Naive thymus-derived CD4-positive, alpha-beta T cell (primary cell): ENCODE results near the gene ERI3. TPM values are rescaled to one million over a fixed set of nuclear protein-coding genes. Genes with fewer than 3 reads are reported as not detected.

Experiments used
- ATAC-seq: fragments of 150-1000 bp; cut with Tn5 transposase; 2 replicates; pipeline ENCODE4 v1.10.0; 2021; ENCODE audit warnings: mild to moderate bottlenecking, moderate library complexity
- CTCF ChIA-PET: fragments of 350-600 bp; sonication (Branson Sonifier 250); formaldehyde crosslinking; loops from one replicate; lab custom pipeline; 2021; ENCODE audit warnings: antibody characterized with exemption; lab: Charles Lee
- POLR2A ChIA-PET: fragments of 350-600 bp; sonication (Branson Sonifier 250); formaldehyde crosslinking; loops from one replicate; lab custom pipeline; 2021; ENCODE audit warnings: antibody characterized with exemption, inconsistent platforms; lab: Charles Lee
- DNase-seq, 9 donors: peaks; one replicate each; pipeline versions ENCODE4 v3.0.0 to v3.0.0-alpha.2; 2020 to 2022; ENCODE audit warnings: mixed read lengths in 1 of 9
- H3K27ac ChIP-seq: one replicate; pipeline ENCODE4 v1.7.0; 2013; ENCODE audit warnings: mild to moderate bottlenecking, low read depth, low read length, moderate library complexity
- H3K27me3 ChIP-seq, 2 donors: one replicate each; pipeline ENCODE4 v1.7.0; 2013; ENCODE audit warnings: low read length in 2 of 2, mild to moderate bottlenecking in 2 of 2, moderate library complexity in 2 of 2; ENCODE audit not compliant: control insufficient read depth in 2 of 2, insufficient read depth in 2 of 2
- H3K36me3 ChIP-seq, 3 experiments: 1 replicate in 2 of 3; 2 replicates in 1 of 3; pipeline ENCODE4 v1.7.0; 2013; ENCODE audit warnings: low read length in 3 of 3, mild to moderate bottlenecking in 3 of 3, moderate library complexity in 1 of 3; ENCODE audit not compliant: insufficient read depth in 3 of 3, control insufficient read depth in 2 of 3
- H3K4me1 ChIP-seq, 2 donors: one replicate each; pipeline ENCODE4 v1.7.0; 2013; ENCODE audit warnings: low read length in 2 of 2, mild to moderate bottlenecking in 2 of 2, moderate library complexity in 1 of 2; ENCODE audit not compliant: control insufficient read depth in 2 of 2, insufficient read depth in 2 of 2
- H3K4me3 ChIP-seq: 2 replicates; pipeline ENCODE4 v1.7.0; 2013; ENCODE audit warnings: mild to moderate bottlenecking, low read length
- H3K9me3 ChIP-seq, 3 experiments: 1 replicate in 2 of 3; 2 replicates in 1 of 3; pipeline ENCODE4 v1.7.0; 2013; ENCODE audit warnings: low read length in 3 of 3; ENCODE audit not compliant: control insufficient read depth in 2 of 3
- H3K27ac Mint-ChIP-seq, 9 donors: one replicate each; pipeline ENCODE4 v1.8.0; 2020 to 2022; ENCODE audit warnings: mixed read lengths in 9 of 9, mild to moderate bottlenecking in 8 of 9, moderate library complexity in 5 of 9, inconsistent platforms in 2 of 9
- H3K27me3 Mint-ChIP-seq, 5 donors: one replicate each; pipeline ENCODE4 v1.8.0; 2021 to 2022; ENCODE audit warnings: mixed read lengths in 5 of 5, mild to moderate bottlenecking in 1 of 5
- H3K36me3 Mint-ChIP-seq, 5 donors: one replicate each; pipeline ENCODE4 v1.8.0; 2020 to 2022; ENCODE audit warnings: mixed read lengths in 5 of 5, mild to moderate bottlenecking in 3 of 5, inconsistent platforms in 1 of 5
- H3K4me1 Mint-ChIP-seq, 7 donors: one replicate each; pipeline ENCODE4 v1.8.0; 2020 to 2022; ENCODE audit warnings: mixed read lengths in 7 of 7, mild to moderate bottlenecking in 3 of 7, inconsistent platforms in 1 of 7
- H3K4me3 Mint-ChIP-seq, 10 donors: one replicate each; pipeline ENCODE4 v1.8.0; 2020 to 2022; ENCODE audit warnings: mild to moderate bottlenecking in 10 of 10, mixed read lengths in 10 of 10, moderate library complexity in 6 of 10, inconsistent platforms in 2 of 10
- H3K9me3 Mint-ChIP-seq, 11 donors: one replicate each; pipeline ENCODE4 v1.8.0; 2020 to 2022; ENCODE audit warnings: mixed read lengths in 11 of 11, mild to moderate bottlenecking in 4 of 11, inconsistent platforms in 1 of 11, moderate library complexity in 1 of 11
- intact Hi-C, 2 donors: fragments of 100-400 bp; cut with micrococcal nuclease; formaldehyde crosslinking; loops; one replicate each; pipeline ENCODE4 v1.15.1; 2023
- polyA plus RNA-seq, 2 donors: library from polyadenylated mRNA; unstranded; fragments of 300-500 nt; fragmentation: Illumina TruSeq; gene quantifications; one replicate each; pipeline ENCODE4 v1.2.3, GENCODE V29; 2021
- total RNA-seq, 6 experiments: library from RNA in 5 of 6; stranded (reverse) in 5 of 6; gene quantifications; 1 replicate in 5 of 6; 2 replicates in 1 of 6; pipeline ENCODE4 v1.2.3 and lab custom pipeline; 2021 to 2026

ERI3 gene
- total and polyA plus RNA-seq, 7 experiments from 2014 or later: 28.7 to 40.4 (median 36.2) TPM

DNA sequence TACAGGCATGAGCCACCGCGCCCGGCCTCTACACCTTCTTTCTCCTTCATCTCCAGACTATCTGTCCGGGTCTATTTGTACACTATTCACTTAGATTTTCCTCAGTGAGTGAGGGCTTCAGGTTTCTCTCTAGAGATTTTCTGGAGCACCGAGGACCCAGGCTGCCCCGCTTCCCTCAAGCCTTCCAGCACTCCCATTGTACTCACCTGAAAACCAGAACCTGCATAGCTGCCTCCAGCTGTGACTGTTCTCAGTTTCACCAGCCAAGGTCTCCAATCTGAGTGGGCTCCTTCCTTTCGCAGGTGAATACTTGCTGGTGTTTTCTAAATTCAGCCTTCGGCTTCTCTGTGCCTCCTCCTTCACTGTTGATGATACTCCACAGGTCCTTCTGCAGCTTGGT is 154.7 kb downstream of the ERI3 start:
- H3K36me3 Mint-ChIP-seq: no peaks in the 10 kb centered on the region

DNA sequence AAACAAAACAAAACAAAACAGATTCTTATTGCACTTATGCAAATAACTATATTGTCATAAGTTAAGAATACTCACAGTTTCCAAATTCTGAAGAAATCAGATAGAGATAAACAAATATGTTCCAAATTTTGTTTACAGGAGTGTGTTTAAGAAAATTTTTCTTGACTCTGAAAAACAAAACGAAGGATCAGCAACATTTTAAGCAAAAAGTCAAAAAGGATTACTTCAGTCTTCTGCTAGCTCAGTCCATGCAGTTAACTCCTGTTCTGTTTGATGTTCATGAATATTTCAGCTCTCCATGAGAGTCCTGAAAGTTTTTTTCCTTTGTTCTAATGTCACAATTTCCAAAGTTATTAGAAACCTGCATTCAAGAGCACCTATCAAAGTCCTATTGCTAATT is 180.4 kb downstream of the ERI3 start:
- CTCF ChIA-PET: no interaction called here
- no peaks in the 10 kb centered on the region for H3K4me1 Mint-ChIP-seq

More for the DNA sequence above, 154.7 kb downstream of the ERI3 start:
- ChIA-PET CTCF (no interaction called here), POLR2A (no interaction called here)
- H3K27me3 Mint-ChIP-seq: peaks cover 0 to 7% (median 0%) of the 10 kb centered on the region in 5 donors
- no peak for ATAC-seq
- no peak overlapping the region for H3K4me3 Mint-ChIP-seq
- Histone ChIP-seq H3K4me3 (no peak overlapping the region), H3K27me3 (no peaks in the 10 kb centered on the region), H3K36me3 (no peaks in the 10 kb centered on the region), H3K27ac (no peak overlapping the region), H3K4me1 (no peaks in the 10 kb centered on the region), H3K9me3 (no peaks in the 10 kb centered on the region)
- DNase-seq: no peak
- no peak overlapping the region for H3K27ac Mint-ChIP-seq
- intact Hi-C loops: no loop called here
- no peaks in the 10 kb centered on the region for H3K9me3 Mint-ChIP-seq
- no peaks in the 10 kb centered on the region for H3K4me1 Mint-ChIP-seq

More for the DNA sequence above, 180.4 kb downstream of the ERI3 start:
- H3K4me3 Mint-ChIP-seq: no peak overlapping the region
- peaks cover 0 to 4% (median 0%) of the 10 kb centered on the region in 5 donors for H3K36me3 Mint-ChIP-seq
- H3K27ac Mint-ChIP-seq: no peak overlapping the region
- intact Hi-C loops: no loop called here
- Histone ChIP-seq H3K4me1 (no peaks in the 10 kb centered on the region), H3K4me3 (no peak overlapping the region), H3K27me3 (no peaks in the 10 kb centered on the region), H3K27ac (no peak overlapping the region), H3K36me3 (no peaks in the 10 kb centered on the region), H3K9me3 (no peaks in the 10 kb centered on the region)
- POLR2A ChIA-PET: no interaction called here
- no peak for ATAC-seq
- H3K27me3 Mint-ChIP-seq: peaks cover 4 to 18% (median 13%) of the 10 kb centered on the region in 5 donors
- peaks cover 0 to 14% (median 6%) of the 10 kb centered on the region in 11 donors for H3K9me3 Mint-ChIP-seq
- DNase-seq: no peak

Other genes starting within 250 kb of the ERI3 start
- not detected for gene KLF17, start 236.4 kb downstream of the ERI3 start, total RNA-seq
- gene KLF17, start 236.4 kb downstream of the ERI3 start, polyA plus RNA-seq: not detected
- gene KLF18, start 213.6 kb downstream of the ERI3 start, total RNA-seq: not detected
- gene KLF18, start 213.6 kb downstream of the ERI3 start, polyA plus RNA-seq: not detected
- gene DMAP1, start 141.8 kb downstream of the ERI3 start, total RNA-seq: 10 to 100 TPM; 46.3 to 96.2 (median 66.7) TPM
- gene DMAP1, start 141.8 kb downstream of the ERI3 start, polyA plus RNA-seq: 10 to 100 TPM; 42.3 to 60.0 TPM
- 100 to 1,000 TPM in 2 of 5 experiments, 10 to 100 TPM in 3; 84.0 to 127 (median 95.9) TPM for gene RNF220, start 50.0 kb upstream of the ERI3 start, total RNA-seq
- gene RNF220, start 50.0 kb upstream of the ERI3 start, polyA plus RNA-seq: 100 to 1,000 TPM in 1 of 2 donors, 10 to 100 TPM in 1; 83.1 to 125 TPM